ENCODE results near the gene BCL11B.

Gene BCL11B

GRCh38 chr14:99309220-99309766 is 37.3 kb upstream of the BCL11B start:
- H3K4me3 Mint-ChIP-seq: no peak overlapping the region

GRCh38 chr14:99304208-99304607 is 32.2 kb upstream of the BCL11B start:
- intact Hi-C loops (cut with micrococcal nuclease): no loop called here
- no peaks in the 10 kb centered on the region for H3K36me3 Mint-ChIP-seq (ENCODE audit: low read depth)
- H3K4me3 Mint-ChIP-seq: no peak overlapping the region
- no peak overlapping the region for H3K27ac Mint-ChIP-seq
- peaks cover 2% of the 10 kb centered on the region for H3K27me3 Mint-ChIP-seq
- no peaks in the 10 kb centered on the region for H3K4me1 Mint-ChIP-seq (ENCODE audit: low read depth)
- peaks cover 19% of the 10 kb centered on the region for H3K9me3 Mint-ChIP-seq

More at GRCh38 chr14:99309220-99309766, 37.3 kb upstream of the BCL11B start:
- peaks cover 9% of the 10 kb centered on the region for H3K27me3 Mint-ChIP-seq
- H3K4me1 Mint-ChIP-seq (ENCODE audit: low read depth): no peaks in the 10 kb centered on the region
- peaks cover 10% of the 10 kb centered on the region for H3K9me3 Mint-ChIP-seq
- intact Hi-C loops (cut with micrococcal nuclease): no loop called here
- no peak overlapping the region for H3K27ac Mint-ChIP-seq
- H3K36me3 Mint-ChIP-seq (ENCODE audit: low read depth): no peaks in the 10 kb centered on the region

DNA sequence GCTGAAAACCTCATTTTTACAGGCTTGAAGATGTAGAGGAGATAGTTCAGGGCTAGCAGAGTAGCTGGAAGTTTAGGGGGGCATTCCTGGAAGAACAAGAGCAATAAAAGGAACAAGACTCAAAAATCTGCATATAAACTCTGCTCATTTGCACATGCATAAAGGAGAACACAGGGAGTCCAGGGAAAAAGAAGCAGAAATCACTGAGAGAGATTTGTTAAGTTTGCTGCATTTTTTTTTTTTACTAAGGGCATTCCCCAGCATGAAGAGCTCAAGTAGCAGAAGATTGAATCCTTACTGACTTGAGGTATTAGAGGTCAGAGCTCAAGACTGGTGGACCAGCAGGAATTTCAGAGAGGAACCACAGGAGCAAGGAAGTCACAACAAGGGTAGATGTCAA is 28.2 kb upstream of the BCL11B start:
- Mint-ChIP-seq H3K27ac (no peak overlapping the region), H3K4me3 (no peak overlapping the region), H3K27me3 (no peaks in the 10 kb centered on the region), H3K36me3 (ENCODE audit: low read depth) (no peaks in the 10 kb centered on the region), H3K4me1 (ENCODE audit: low read depth) (no peaks in the 10 kb centered on the region), H3K9me3 (peaks cover 28% of the 10 kb centered on the region)
- intact Hi-C loops (cut with micrococcal nuclease): no loop called here

- intact Hi-C loops (cut with micrococcal nuclease): no loop called here
- no peak overlapping the region for H3K27ac Mint-ChIP-seq
- peaks cover 2% of the 10 kb centered on the region for H3K27me3 Mint-ChIP-seq
- H3K4me1 Mint-ChIP-seq (ENCODE audit: low read depth): no peaks in the 10 kb centered on the region
- H3K4me3 Mint-ChIP-seq: no peak overlapping the region
- no peaks in the 10 kb centered on the region for H3K36me3 Mint-ChIP-seq (ENCODE audit: low read depth)
- H3K9me3 Mint-ChIP-seq: peaks cover 26% of the 10 kb centered on the region
Measured at GRCh38 chr14:99296517-99296916, 24.5 kb upstream of the BCL11B start.

DNA sequence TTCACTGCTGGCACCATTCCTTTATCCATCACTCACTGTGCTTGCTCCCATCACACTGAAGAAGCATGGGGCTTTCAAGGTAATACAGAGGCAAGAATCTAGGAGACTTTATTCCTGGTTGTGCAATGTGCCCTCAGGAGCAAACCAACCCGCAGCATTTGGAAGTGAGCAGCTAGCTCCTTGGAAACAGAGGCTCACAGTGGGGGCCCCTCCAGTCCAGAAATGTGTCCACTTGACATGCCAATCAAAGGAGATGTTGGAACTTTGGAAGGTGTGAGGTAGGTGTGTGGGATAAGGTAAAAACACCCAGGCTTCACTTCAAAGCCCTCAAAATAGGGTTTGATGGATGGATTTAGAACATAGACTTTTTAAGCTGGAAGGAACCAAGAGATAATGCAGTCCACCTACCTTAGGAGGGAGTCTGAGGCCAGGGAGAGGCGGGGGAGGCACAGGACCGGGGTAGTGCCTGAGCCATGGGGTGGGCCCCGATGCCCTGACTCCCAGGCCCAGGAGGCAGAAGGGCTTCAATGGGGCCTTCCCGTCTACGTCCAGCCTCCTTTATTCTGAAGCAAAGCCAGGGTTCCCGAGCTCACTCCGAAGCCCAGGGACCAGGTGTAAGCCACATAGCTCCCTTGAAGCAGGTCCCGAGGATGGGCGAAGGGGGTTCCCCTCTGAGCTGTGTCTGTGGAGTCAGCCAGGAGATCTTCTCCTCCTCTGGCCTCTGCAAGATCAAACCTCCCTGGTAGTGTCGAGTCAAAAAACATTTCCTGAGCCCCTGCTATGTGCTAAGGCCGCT is 17.6 kb upstream of the BCL11B start:
- Mint-ChIP-seq H3K27me3 (peaks cover 10% of the 10 kb centered on the region), H3K4me3 (no peak overlapping the region), H3K27ac (no peak overlapping the region), H3K36me3 (ENCODE audit: low read depth) (no peaks in the 10 kb centered on the region), H3K4me1 (ENCODE audit: low read depth) (no peaks in the 10 kb centered on the region), H3K9me3 (no peaks in the 10 kb centered on the region)
- intact Hi-C loops (cut with micrococcal nuclease): no loop called here

GRCh38 chr14:99288948-99289347 is 17.0 kb upstream of the BCL11B start:
- H3K4me3 Mint-ChIP-seq: no peak overlapping the region
- no peaks in the 10 kb centered on the region for H3K9me3 Mint-ChIP-seq
- no peaks in the 10 kb centered on the region for H3K4me1 Mint-ChIP-seq (ENCODE audit: low read depth)
- H3K27me3 Mint-ChIP-seq: peaks cover 10% of the 10 kb centered on the region
- no peak overlapping the region for H3K27ac Mint-ChIP-seq
- intact Hi-C loops (cut with micrococcal nuclease): no loop called here
- H3K36me3 Mint-ChIP-seq (ENCODE audit: low read depth): no peaks in the 10 kb centered on the region

- H3K27ac Mint-ChIP-seq: no peak overlapping the region
- no peaks in the 10 kb centered on the region for H3K9me3 Mint-ChIP-seq
Measured at GRCh38 chr14:99287269-99287942, 15.4 kb upstream of the BCL11B start.

DNA sequence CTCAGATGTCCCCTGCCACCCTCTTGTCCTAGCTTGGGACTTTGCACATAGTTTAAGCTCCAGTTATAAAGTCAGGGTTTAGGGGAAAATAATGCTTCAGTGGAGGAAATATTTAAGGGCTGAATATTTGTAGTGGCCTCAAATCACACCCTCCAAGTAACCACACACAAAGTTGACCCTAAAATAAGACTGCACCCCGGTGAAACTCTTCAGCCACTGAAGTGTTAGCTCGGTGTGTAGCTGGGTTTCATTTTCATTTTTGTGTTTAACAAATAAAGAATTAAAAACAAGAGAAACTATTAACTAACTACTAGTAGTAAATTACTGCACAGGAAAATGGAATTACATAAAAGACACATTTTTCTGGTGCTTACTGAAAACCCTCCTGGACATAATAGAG is 14.8 kb upstream of the BCL11B start:
- intact Hi-C loops (cut with micrococcal nuclease): no loop called here
- H3K36me3 Mint-ChIP-seq (ENCODE audit: low read depth): no peaks in the 10 kb centered on the region
- H3K4me3 Mint-ChIP-seq: no peak overlapping the region
- no peaks in the 10 kb centered on the region for H3K4me1 Mint-ChIP-seq (ENCODE audit: low read depth)
- H3K27ac Mint-ChIP-seq: no peak overlapping the region
- no peaks in the 10 kb centered on the region for H3K9me3 Mint-ChIP-seq
- H3K27me3 Mint-ChIP-seq: peaks cover 11% of the 10 kb centered on the region

More at GRCh38 chr14:99287269-99287942, 15.4 kb upstream of the BCL11B start:
- intact Hi-C loops (cut with micrococcal nuclease): no loop called here
- no peak overlapping the region for H3K4me3 Mint-ChIP-seq
- H3K4me1 Mint-ChIP-seq (ENCODE audit: low read depth): no peaks in the 10 kb centered on the region
- peaks cover 13% of the 10 kb centered on the region for H3K27me3 Mint-ChIP-seq
- no peaks in the 10 kb centered on the region for H3K36me3 Mint-ChIP-seq (ENCODE audit: low read depth)

GRCh38 chr14:99284254-99285004 is 12.4 kb upstream of the BCL11B start:
- no peaks in the 10 kb centered on the region for H3K36me3 Mint-ChIP-seq (ENCODE audit: low read depth)
- no peaks in the 10 kb centered on the region for H3K4me1 Mint-ChIP-seq (ENCODE audit: low read depth)
- H3K27me3 Mint-ChIP-seq: peaks cover 16% of the 10 kb centered on the region
- no peaks in the 10 kb centered on the region for H3K9me3 Mint-ChIP-seq
- H3K27ac Mint-ChIP-seq: no peak overlapping the region
- no peak overlapping the region for H3K4me3 Mint-ChIP-seq
- intact Hi-C loops (cut with micrococcal nuclease): no loop called here

DNA sequence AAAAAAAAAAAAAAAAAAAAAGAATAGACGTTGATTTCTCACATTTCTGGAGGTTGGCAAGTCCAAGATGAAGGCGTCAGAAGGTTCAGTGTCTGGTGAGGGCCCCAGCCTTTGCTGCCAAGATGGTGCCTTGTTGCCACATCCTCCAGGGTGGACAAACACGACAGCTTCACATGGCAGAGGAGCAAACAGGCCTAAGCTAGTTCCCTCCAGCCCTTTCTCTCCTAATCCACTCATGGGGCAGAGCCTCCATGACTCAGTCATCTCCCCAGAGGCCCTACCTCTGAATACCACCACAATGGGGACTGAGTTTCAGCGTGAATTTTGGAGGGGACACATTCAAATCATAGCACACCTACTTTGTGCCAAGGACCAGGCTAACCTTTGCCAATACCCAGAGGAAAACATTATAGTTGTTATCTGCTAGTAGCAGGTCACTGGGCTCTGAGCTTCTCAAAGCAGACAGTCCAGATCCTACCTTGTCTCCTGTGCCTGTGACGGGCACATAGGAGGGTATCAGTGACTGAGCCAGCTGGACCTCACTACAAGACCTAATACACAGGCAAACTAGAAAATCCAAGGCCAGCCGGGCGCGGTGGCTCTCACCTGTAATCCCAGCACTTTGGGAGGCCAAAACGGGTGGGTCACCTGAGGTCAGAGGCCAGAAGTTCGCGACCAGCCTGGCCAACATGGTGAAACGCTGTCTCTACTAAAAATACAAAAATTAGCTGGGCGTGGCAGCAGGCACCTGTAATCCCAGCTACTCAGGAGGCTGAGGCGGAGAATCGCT is 10.5 kb upstream of the BCL11B start:
- no peaks in the 10 kb centered on the region for H3K4me1 Mint-ChIP-seq (ENCODE audit: low read depth)
- intact Hi-C loops (cut with micrococcal nuclease): no loop called here
- H3K27me3 Mint-ChIP-seq: peaks cover 26% of the 10 kb centered on the region
- H3K27ac Mint-ChIP-seq: no peak overlapping the region
- H3K36me3 Mint-ChIP-seq (ENCODE audit: low read depth): no peaks in the 10 kb centered on the region
- no peaks in the 10 kb centered on the region for H3K9me3 Mint-ChIP-seq
- no peak overlapping the region for H3K4me3 Mint-ChIP-seq

DNA sequence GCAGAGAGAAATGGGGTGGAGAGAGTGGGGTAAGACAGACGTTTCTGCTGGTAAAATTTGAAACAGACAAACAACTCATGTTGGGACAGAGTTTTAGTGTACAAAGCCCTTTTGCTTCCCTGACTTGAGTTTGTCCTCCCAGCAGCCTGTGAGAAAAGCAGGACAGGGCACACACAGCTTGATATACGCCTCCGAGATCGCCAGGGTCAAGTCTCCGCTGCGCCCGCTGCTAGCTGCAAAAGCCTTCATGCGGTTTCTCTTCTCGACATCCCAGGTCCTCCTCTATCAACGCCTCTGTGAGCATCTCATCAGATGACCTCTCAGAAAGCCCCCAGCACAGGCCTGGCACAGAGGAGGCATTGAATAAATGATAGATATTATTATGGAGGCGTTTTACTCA is 9.4 kb upstream of the BCL11B start:
- Mint-ChIP-seq H3K9me3 (no peaks in the 10 kb centered on the region), H3K4me3 (no peak overlapping the region), H3K36me3 (ENCODE audit: low read depth) (no peaks in the 10 kb centered on the region), H3K27ac (no peak overlapping the region), H3K4me1 (ENCODE audit: low read depth) (no peaks in the 10 kb centered on the region), H3K27me3 (peaks cover 33% of the 10 kb centered on the region)
- intact Hi-C loops (cut with micrococcal nuclease): no loop called here

DNA sequence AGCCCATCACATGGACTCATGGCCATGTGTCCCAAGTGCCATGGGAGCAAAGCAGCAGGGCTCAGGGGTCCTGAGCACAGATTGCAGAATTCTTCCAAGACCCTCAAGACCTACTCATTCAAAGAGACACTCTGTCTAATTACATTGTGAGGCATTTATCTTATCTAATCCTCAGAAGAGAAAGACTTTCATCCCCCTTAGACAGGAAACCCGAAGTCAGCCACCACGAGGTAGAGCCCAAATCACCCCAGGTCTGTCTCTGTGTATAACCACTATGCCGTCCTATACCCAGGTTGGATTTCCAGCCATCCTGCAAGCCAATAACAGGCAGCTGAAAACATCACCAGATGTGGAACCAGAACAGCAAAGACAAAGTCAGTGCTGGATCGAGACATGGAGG is 8.9 kb upstream of the BCL11B start:
- H3K27me3 Mint-ChIP-seq: peaks cover 39% of the 10 kb centered on the region
- no peaks in the 10 kb centered on the region for H3K9me3 Mint-ChIP-seq
- intact Hi-C loops (cut with micrococcal nuclease): no loop called here
- H3K36me3 Mint-ChIP-seq (ENCODE audit: low read depth): no peaks in the 10 kb centered on the region
- no peak overlapping the region for H3K4me3 Mint-ChIP-seq
- no peaks in the 10 kb centered on the region for H3K4me1 Mint-ChIP-seq (ENCODE audit: low read depth)
- H3K27ac Mint-ChIP-seq: no peak overlapping the region

DNA sequence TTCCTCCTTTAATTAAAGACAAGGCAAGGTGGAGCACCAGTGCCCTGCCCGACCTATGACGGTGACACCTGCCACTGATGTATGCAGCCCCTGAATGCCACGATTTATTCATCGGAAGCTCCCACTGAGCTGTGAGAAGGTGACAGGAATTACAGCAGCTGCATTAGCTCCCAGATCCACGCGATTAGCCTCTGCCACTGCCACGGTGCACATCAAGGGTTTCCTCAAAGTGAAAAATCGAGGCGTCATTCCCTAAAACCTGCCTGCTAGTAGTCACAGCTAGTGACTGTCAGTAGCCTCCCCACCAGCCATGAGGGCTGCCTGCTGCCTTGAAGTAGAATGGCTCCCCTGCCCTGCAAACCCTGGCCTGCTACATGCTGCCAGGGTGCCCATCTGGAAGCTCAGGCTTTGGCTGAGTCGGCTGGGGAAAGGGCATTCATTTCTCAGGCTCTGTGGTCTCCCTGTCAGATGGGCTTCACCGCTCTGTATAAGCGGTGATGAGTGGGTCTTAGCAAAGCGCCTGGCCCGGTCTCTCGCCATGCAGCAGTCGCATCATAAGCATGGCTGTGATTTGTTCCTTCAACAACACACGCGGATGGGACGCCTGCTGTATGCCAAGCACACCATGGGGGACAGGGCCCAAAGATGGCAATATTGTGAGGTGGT is 8.2 kb upstream of the BCL11B start:
- H3K27ac Mint-ChIP-seq: no peak overlapping the region
- no peaks in the 10 kb centered on the region for H3K36me3 Mint-ChIP-seq (ENCODE audit: low read depth)
- intact Hi-C loops (cut with micrococcal nuclease): no loop called here
- H3K4me3 Mint-ChIP-seq: no peak overlapping the region
- no peaks in the 10 kb centered on the region for H3K9me3 Mint-ChIP-seq
- H3K4me1 Mint-ChIP-seq (ENCODE audit: low read depth): no peaks in the 10 kb centered on the region
- peaks cover 42% of the 10 kb centered on the region for H3K27me3 Mint-ChIP-seq

All from dendritic cell treated with granulocyte-macrophage colony-stimulating factor and Interleukin-4, amounts not matched to agents 40 ng/mL and 50 ng/mL, for 4 days (primary cell).